Epithelial cell of esophagus (primary cell): ENCODE measurements around the gene SLC7A8.

ENCODE experiments used
- DNase-seq: peaks from one replicate; pipeline ENCODE4 v3.0.0; 2010; ENCODE audit warnings: low read depth
- H3K4me3 ChIP-seq: 2 replicates; pipeline ENCODE4 v1.5.1; 2011; ENCODE audit warnings: mild to moderate bottlenecking, low read length, control low read depth
- TF ChIP-seq, protein P1 (sequence below): IDR thresholded peaks from 2 replicates; pipeline ENCODE4 v1.5.1; 2011; ENCODE audit warnings: low read depth, mild to moderate bottlenecking, low read length, control low read depth, inconsistent platforms; ENCODE audit not compliant: insufficient read depth; ENCODE audit errors: missing control alignments

Gene SLC7A8

DNA sequence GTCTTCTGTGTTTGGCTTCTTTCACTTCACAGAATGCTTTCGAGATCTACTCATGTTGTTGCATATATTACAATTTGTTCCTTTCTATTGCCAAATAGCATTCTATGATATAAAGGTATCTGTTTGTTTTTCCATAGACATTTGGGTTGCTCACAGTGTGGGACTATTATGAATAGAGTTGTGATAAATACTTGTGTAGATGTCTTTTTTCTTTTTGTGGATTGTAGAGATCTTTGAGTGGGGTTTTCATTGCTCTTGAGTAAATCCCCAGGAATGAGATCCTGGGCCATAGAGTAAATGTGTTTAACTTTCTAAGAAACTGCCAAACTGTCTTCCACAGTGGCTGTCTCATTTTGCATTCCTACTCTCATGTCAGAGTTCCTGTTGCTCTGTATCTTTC lies 39.5 kb downstream of the SLC7A8 start:
- TF ChIP-seq, protein P1, sequence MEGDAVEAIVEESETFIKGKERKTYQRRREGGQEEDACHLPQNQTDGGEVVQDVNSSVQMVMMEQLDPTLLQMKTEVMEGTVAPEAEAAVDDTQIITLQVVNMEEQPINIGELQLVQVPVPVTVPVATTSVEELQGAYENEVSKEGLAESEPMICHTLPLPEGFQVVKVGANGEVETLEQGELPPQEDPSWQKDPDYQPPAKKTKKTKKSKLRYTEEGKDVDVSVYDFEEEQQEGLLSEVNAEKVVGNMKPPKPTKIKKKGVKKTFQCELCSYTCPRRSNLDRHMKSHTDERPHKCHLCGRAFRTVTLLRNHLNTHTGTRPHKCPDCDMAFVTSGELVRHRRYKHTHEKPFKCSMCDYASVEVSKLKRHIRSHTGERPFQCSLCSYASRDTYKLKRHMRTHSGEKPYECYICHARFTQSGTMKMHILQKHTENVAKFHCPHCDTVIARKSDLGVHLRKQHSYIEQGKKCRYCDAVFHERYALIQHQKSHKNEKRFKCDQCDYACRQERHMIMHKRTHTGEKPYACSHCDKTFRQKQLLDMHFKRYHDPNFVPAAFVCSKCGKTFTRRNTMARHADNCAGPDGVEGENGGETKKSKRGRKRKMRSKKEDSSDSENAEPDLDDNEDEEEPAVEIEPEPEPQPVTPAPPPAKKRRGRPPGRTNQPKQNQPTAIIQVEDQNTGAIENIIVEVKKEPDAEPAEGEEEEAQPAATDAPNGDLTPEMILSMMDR: no peak
- H3K4me3 ChIP-seq: no peak overlapping the region
- DNase-seq: no peak

DNA sequence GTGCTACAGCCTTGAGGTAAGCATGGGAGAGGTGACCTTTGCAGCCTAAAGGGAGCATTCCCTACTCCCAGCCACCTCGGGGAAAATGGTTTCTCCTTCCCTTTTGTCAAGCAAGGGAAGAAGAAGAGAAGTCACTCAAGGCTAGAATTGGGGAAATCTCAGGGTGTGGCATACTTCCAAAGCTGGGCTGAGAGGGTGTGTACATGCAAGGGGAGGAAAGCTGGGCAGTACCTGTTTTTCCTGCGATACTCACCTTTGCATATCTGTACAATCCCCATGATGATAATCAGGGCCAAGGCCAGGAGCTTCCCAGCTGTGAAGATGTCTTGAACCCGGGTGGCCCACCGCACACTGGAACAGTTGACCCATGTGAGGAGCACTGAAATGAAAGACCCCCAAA lies 40.6 kb downstream of the SLC7A8 start:
- no peak overlapping the region for H3K4me3 ChIP-seq
- DNase-seq: peak; percentile 57
- TF ChIP-seq, protein P1: no peak

DNA sequence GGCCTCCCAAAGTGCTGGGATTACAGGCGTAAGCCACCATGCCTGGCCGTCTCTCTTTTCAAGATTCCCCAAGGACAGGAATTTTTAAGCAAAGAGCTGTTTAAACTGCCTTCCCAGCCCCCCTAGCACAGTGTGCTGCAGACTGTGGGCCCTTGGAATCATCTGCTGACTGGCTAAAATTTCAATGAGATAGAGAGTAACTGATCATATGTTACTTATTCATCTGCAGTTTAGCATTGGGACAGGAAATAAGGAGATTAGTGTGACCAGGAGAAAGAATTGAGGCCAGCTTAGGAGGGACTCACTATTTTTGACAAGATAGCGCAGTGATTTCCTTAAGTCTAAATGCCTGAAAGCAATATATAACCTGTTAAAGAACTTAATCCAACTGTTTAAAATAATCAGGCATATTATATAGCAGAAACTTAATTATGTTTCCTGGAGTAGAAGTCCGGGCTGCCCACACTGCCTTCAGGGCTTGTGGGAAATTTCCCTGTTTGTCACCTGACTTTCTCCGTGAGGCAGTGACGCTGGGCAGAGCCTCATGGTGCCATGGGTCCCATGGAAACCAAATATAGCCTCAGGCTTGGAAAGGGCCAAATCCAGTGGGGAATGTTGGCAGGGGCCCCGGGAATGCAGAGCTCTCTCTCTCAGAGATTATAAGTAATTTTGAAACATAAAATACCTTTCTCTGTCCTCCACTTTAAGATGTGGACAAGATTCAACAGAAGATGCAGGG lies 41.6 kb downstream of the SLC7A8 start:
- H3K4me3 ChIP-seq: no peak overlapping the region
- TF ChIP-seq, protein P1: no peak
- peak; percentile 59 for DNase-seq

DNA sequence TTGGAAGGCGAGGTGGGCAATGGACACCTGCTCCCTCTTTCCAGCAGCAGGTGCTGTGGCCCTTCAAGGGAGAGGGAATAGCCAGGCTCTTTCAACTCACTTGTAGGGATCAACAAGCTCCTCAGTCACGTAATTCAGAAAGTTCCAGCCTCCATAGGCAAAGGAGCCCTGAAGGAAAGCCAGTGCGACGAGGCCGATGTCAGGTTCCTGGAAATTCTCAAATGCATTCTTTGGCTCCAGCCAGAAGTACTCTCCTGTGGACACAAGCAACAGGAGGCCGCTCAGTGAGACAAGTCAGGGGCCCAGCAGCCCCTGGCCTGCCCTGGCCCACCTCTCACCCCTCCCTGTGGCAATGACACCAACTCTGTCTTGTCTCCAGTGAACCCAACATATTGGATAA lies 43.1 kb downstream of the SLC7A8 start:
- DNase-seq: no peak
- TF ChIP-seq, protein P1: no peak
- H3K4me3 ChIP-seq: no peak overlapping the region

DNA sequence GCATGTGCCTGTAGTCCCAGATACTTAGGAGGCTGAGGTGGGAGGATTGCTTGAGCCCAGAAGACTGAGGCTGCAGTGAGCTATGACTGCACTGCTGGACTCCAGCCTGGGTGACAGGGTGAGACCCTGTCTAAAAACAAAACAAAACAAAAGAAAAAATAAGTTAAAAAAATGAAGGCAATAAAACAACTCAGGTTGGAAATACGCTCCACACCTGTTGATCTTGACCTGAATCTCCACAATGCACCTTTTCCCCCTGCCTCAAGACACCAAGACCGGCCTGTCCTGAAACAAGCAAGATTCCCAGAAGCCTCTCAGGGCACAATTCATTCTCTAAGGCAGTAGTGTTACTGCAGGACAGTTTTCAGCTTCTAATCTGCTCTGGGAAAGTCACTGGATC lies 43.6 kb downstream of the SLC7A8 start:
- H3K4me3 ChIP-seq: no peak overlapping the region
- TF ChIP-seq, protein P1: no peak
- no peak for DNase-seq

DNA sequence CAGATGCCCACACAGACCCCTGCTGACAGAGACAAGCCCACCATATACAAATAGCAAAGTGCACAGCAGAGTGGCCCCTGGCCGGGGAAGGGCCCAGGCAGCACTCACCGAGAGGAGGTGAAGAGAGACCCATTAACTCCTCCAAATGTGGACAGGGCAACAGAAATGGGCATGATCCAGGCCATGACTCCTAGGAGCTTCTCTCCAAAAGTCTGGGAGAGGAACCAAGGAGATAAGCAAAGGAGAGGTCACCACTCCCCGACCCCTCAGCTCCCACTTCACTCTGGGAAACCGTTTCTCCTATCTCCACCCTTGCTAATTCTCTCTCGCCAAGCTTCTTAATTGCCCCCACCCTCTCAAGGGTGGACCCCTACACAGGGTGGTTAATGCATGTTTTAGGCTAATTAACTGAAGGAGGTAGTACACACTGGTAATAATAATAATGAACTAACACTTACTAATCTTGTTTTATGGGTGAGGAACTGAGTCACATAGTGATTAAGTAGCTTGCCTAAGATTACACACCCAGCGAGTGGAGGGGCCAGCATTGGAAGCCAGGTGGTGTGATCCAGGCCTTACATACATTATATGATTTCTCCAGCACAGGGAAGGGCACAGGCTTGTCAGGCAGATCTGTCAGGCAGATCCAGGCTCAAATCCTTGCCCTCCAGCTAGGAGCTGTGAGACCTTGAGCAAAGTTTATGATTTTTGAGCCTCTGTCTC lies 45.5 kb downstream of the SLC7A8 start:
- peak; percentile 95 for DNase-seq
- H3K4me3 ChIP-seq: no peak overlapping the region
- TF ChIP-seq, protein P1: no peak
